GM18858 (cell line): ENCODE results near the gene PTPRN2.

Source experiments
- ATAC-seq: cut with Tn5 transposase; IDR thresholded peaks from one replicate; pipeline ENCODE4 v1.9.1; 2021; ENCODE audit not compliant: unreplicated experiment

PTPRN2 gene

GRCh38 chr7:157978766-157979165, 608.9 kb downstream of the PTPRN2 start:
- no peak for ATAC-seq

- no peak for ATAC-seq
These were observed 609.7 kb downstream of the PTPRN2 start for GRCh38 chr7:157977717-157978496.

- no peak for ATAC-seq
These were observed 610.3 kb downstream of the PTPRN2 start for GRCh38 chr7:157977306-157977705.

GRCh38 chr7:157976406-157976805, 611.2 kb downstream of the PTPRN2 start:
- no peak for ATAC-seq

GRCh38 chr7:157975401-157976372, 611.9 kb downstream of the PTPRN2 start:
- no peak for ATAC-seq

- ATAC-seq: no peak
These were observed 612.9 kb downstream of the PTPRN2 start for GRCh38 chr7:157974678-157975230.

GRCh38 chr7:157973971-157974677, 613.5 kb downstream of the PTPRN2 start:
- no peak for ATAC-seq

GRCh38 chr7:157972914-157973313, 614.7 kb downstream of the PTPRN2 start:
- no peak for ATAC-seq

GRCh38 chr7:157971501-157971900, 616.1 kb downstream of the PTPRN2 start:
- no peak for ATAC-seq

GRCh38 chr7:157970744-157971143, 616.9 kb downstream of the PTPRN2 start:
- no peak for ATAC-seq

GRCh38 chr7:157969995-157970394, 617.6 kb downstream of the PTPRN2 start:
- ATAC-seq: no peak

- ATAC-seq: no peak
These were observed 621.1 kb downstream of the PTPRN2 start for GRCh38 chr7:157966490-157966889.

GRCh38 chr7:157964521-157964920, 623.1 kb downstream of the PTPRN2 start:
- ATAC-seq: no peak

- ATAC-seq: no peak
These were observed 623.6 kb downstream of the PTPRN2 start for GRCh38 chr7:157964016-157964415.

GRCh38 chr7:157963526-157963925, 624.1 kb downstream of the PTPRN2 start:
- no peak for ATAC-seq

- ATAC-seq: no peak
These were observed 624.9 kb downstream of the PTPRN2 start for GRCh38 chr7:157962458-157963306.

GRCh38 chr7:157961731-157962457, 625.7 kb downstream of the PTPRN2 start:
- ATAC-seq: no peak

- no peak for ATAC-seq
These were observed 632.1 kb downstream of the PTPRN2 start for GRCh38 chr7:157955348-157955999.

GRCh38 chr7:157954901-157955300, 632.7 kb downstream of the PTPRN2 start:
- no peak for ATAC-seq
